GM19193 (cell line): ENCODE results near the gene TBC1D7.

Experiments used
- POLR2A ChIP-seq: IDR thresholded peaks from 4 replicates; pipeline ENCODE4 v1.6.1; 2011; ENCODE audit not compliant: insufficient read depth, insufficient read length; ENCODE audit errors: extremely low read depth

The TBC1D7 gene

GRCh38 chr6:13259393-13259792 is 68.9 kb downstream of the TBC1D7 start:
- no peak for TF ChIP-seq POLR2A

DNA sequence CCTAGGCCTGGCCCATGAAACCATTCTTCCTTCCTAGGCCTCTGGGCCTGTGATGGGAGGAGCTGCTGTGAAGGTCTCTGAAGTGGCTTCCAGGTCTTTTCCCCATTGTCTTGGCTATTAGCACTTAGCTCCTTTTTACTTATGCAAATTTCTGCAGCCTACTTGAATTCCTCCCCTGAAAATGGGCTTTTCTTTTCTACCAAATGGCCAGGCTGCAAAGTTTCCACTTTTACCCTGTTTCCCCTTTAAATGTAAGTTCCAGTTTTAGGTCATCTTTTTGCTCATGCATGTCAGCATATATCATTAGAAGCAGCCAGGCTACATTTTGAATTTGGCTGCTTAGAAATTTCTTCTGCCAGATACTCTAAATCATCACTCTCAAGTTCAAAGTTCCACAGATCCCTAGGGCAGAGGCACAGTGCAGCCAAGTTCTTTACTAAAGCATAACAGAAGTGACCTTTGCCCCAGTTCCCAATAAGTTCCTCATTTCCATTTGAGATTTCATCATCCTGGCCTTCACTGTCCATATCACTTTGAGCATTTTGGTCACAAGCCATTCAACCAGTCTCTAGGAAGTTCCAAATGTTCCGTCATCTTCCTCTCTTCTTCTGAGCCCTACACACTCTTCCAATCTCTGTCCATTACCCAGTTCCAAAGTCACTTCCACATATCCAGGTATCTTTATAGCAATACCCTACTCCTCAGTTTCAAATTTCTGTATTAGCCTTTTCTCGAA is 71.9 kb downstream of the TBC1D7 start:
- no peak for TF ChIP-seq POLR2A
